Metanephros (tissue), 2 donors: ENCODE results near the gene OR2A12. TPM values are rescaled to one million over a fixed set of nuclear protein-coding genes. Genes with fewer than 3 reads are reported as not detected.

ENCODE experiments used
- small RNA-seq: library from RNA; depleted of rRNA; stranded (forward); fragments of <200 nt; gene quantifications from one replicate; pipeline ENCODE3, GENCODE V24; 2014; ENCODE audit warnings: low replicate concordance
- total RNA-seq: library from RNA; depleted of rRNA; stranded (reverse); fragments of >200 nt; gene quantifications from one replicate; pipeline ENCODE4 v1.2.3, GENCODE V29; 2014

Gene OR2A12, protein sequence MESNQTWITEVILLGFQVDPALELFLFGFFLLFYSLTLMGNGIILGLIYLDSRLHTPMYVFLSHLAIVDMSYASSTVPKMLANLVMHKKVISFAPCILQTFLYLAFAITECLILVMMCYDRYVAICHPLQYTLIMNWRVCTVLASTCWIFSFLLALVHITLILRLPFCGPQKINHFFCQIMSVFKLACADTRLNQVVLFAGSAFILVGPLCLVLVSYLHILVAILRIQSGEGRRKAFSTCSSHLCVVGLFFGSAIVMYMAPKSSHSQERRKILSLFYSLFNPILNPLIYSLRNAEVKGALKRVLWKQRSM
- not detected for total RNA-seq

DNA sequence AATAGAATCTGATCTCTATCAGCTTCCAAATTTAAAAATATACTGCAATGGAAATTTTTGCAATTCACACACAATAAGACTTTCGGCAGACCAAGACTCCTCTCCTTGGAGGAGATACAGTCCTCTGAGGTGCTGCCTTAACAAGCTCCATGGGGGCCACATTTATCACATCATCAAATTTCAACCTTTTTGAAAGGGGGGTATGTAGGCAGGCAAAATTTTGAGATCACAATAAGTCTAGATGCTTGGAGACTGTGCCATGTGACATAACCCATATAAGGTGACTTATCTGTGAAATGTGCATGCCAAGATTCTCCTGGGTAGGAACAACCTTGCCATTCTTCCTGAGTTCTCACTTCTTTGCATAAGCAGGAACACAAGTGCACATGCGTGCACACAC lies at the start of gene OR2A12:
Gene OR2A12 (plus strand): TSS at position 301 of the 400 bp plus-strand sequence. CDS start 8,830 bp downstream, outside the sequence.

DNA sequence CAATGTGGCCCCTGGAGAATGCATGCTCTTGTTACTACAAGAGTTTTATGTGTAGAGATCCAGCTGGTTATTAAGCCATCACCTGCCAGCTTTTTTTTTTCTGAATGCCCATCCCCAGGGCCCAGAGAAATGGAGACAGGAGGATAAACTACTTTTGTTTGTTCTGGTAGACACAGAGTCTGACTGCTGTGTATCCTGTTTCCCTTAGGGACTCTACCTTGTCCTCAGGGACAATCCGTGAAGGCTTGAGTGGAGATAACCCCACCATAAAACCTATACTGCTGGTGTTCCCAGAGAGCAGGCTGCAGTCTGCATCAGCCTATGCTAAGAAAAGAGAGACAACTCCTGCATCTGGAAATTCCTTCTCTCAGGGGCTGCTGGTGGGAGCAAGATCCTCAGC lies 37.4 kb upstream of the OR2A12 start, which contains the start of gene OR2A5:
Gene OR2A5 (plus strand): TSS at position 301 of the 400 bp plus-strand sequence. CDS start 1,454 bp downstream, outside the sequence.

GRCh38 chr7:144069511-144069910 lies 16.6 kb upstream of the OR2A12 start, which contains the start of gene OR2A25:
Gene OR2A25 (plus strand): TSS chr7:144069811. CDS start chr7:144074220, 4,409 bp downstream.

GRCh38 chr7:144109283-144109682 lies 23.2 kb downstream of the OR2A12 start, which contains the start of gene OR2A2:
Gene OR2A2 (plus strand): TSS chr7:144109583. CDS start chr7:144109583, 0 bp downstream.

DNA sequence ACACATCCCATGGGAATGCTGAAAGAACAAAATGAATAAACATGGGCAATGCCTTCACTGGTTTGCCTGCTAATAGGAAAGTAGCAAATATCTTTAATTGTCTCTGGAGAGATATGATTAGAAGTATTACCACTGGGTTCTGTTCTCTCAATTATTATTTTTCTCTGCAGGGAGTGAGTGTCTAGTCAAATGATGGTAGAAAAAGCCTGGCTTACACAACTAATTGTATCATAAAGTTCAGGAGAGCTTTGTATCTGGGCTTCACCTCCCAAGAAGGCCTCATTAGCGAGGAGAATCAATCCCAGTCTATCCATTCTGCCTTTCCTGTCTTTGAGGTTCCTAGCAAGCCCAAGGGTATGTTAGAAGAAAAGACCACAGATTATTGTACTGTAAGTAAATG lies 36.8 kb downstream of the OR2A12 start, which contains the start of gene OR2A14:
Gene OR2A14 (plus strand): TSS at position 301 of the 400 bp plus-strand sequence. CDS start 5,937 bp downstream, outside the sequence.

Small RNA genes within 50 kb of the gene (small RNA-seq; reads per million reads assigned to genes)
- gene OR2A41P = not detected

Other genes starting within 250 kb of the OR2A12 start
- gene TCAF1, start 184.1 kb upstream of the OR2A12 start, total RNA-seq = 66.9 TPM
- gene OR2F2, start 151.0 kb upstream of the OR2A12 start, total RNA-seq = not detected
- not detected for gene OR2F1, start 131.4 kb upstream of the OR2A12 start, total RNA-seq
- not detected for gene OR6B1, start 86.0 kb upstream of the OR2A12 start, total RNA-seq
- not detected for gene OR2A5, start 37.3 kb upstream of the OR2A12 start, total RNA-seq
- not detected for gene OR2A25, start 16.5 kb upstream of the OR2A12 start, total RNA-seq
- not detected for gene OR2A2, start 23.3 kb downstream of the OR2A12 start, total RNA-seq
- not detected for gene OR2A14, start 36.9 kb downstream of the OR2A12 start, total RNA-seq
- 5.3 TPM for gene CTAGE4, start 97.2 kb downstream of the OR2A12 start, total RNA-seq
- gene ARHGEF35, start 109.6 kb downstream of the OR2A12 start, total RNA-seq = 7.7 TPM
- 0.06 TPM for gene OR2A42, start 153.3 kb downstream of the OR2A12 start, total RNA-seq
- 17.2 TPM for gene OR2A7, start 178.5 kb downstream of the OR2A12 start, total RNA-seq
- gene CTAGE8, start 183.0 kb downstream of the OR2A12 start, total RNA-seq = 1.8 TPM
- 0.29 TPM for gene OR2A1, start 226.1 kb downstream of the OR2A12 start, total RNA-seq